HepG2 (cell line): ENCODE measurements around the gene AGR2. TPM values are rescaled to one million over a fixed set of nuclear protein-coding genes. Genes with fewer than 3 reads are reported as not detected.

ENCODE experiments used
- ATAC-seq: fragments of 200-7000 bp; cut with Tn5 transposase; 3 replicates; pipeline ENCODE4 v1.9.1; 2020; ENCODE audit warnings: mild to moderate bottlenecking, moderate library complexity
- BruUV-seq: library from RNA; stranded (reverse); fragments of 400-500 nt; replicated peaks from 2 replicates; lab custom pipeline; 2021; lab: Mats Ljungman, UMichigan
- CTCF ChIA-PET: fragments of 300-600 bp; formaldehyde crosslinking; extraction: SDS; loops from one replicate; lab custom pipeline; 2021; ENCODE audit warnings: low total read pairs, inconsistent platforms, low intra/inter-chr PET ratio; lab: Yijun Ruan, JAX
- POLR2A ChIA-PET: fragments of 350-600 bp; sonication (Branson Sonifier 250); formaldehyde crosslinking; loops from one replicate; lab custom pipeline; 2020; ENCODE audit warnings: antibody characterized with exemption, inconsistent platforms; lab: Yijun Ruan, JAX
- DNase-seq: peaks from one replicate; pipeline ENCODE4 v3.0.0-alpha.2; 2015; ENCODE audit warnings: low spot score
- FAIRE-seq: peaks from 3 replicates; lab custom pipeline; 2011; peaks lifted over from hg19 to GRCh38; lab: Jason Lieb, UNC
- H2AFZ ChIP-seq: one replicate; pipeline ENCODE4 v1.6.1; 2011; ENCODE audit warnings: low read length, inconsistent platforms
- H3K27ac ChIP-seq: fragments of 300-600 bp; 3 replicates; pipeline ENCODE4 v1.8.0; 2011; ENCODE audit warnings: mixed run types, mild to moderate bottlenecking, mixed read lengths, low read length, inconsistent platforms; ENCODE audit not compliant: insufficient read depth; ENCODE audit errors: extremely low read length
- H3K27me3 ChIP-seq, 2 experiments: fragments of 200-600 bp in 1 of 2; 2 replicates in 1 of 2; 3 replicates in 1 of 2; pipeline versions ENCODE4 v1.6.0 to v1.8.0; 2011; ENCODE audit warnings: low read length in 2 of 2, mild to moderate bottlenecking in 2 of 2, moderate library complexity in 2 of 2, inconsistent platforms in 1 of 2; ENCODE audit not compliant: insufficient read depth in 2 of 2, control insufficient read depth in 1 of 2
- H3K36me3 ChIP-seq, 2 experiments: fragments of 200-600 bp in 1 of 2; replicated peaks in 1 of 2; 2 replicates in 1 of 2; 3 replicates in 1 of 2; pipeline versions ENCODE4 v1.5.1 to v1.8.0; 2011; ENCODE audit warnings: low read length in 2 of 2, inconsistent platforms in 1 of 2; ENCODE audit not compliant: insufficient read depth in 2 of 2, control insufficient read depth in 1 of 2
- H3K4me1 ChIP-seq: 2 replicates; pipeline ENCODE4 v1.5.1; 2012; ENCODE audit warnings: low read length, inconsistent platforms; ENCODE audit not compliant: insufficient read depth
- H3K4me2 ChIP-seq: 2 replicates; pipeline ENCODE4 v1.6.0; 2011; ENCODE audit warnings: low read depth, low read length, inconsistent platforms
- H3K4me3 ChIP-seq, 3 experiments: fragments of 200-600 bp in 1 of 3; sonication (generic), shearing (Covaris generic) in 1 of 3; replicated peaks in 1 of 3; 2 replicates each; pipeline ENCODE4 v1.5.1; 2011 to 2016; ENCODE audit warnings: low read length in 3 of 3, inconsistent platforms in 2 of 3, low read depth in 2 of 3, mild to moderate bottlenecking in 2 of 3, control low read depth in 1 of 3, mixed read lengths in 1 of 3; ENCODE audit not compliant: insufficient read depth in 1 of 3
- H3K79me2 ChIP-seq: one replicate; pipeline ENCODE4 v1.6.1; 2011; ENCODE audit warnings: low read length, inconsistent platforms; ENCODE audit not compliant: insufficient read depth
- H3K9ac ChIP-seq: 2 replicates; pipeline ENCODE4 v1.6.0; 2011; ENCODE audit warnings: mild to moderate bottlenecking, low read depth, low read length, inconsistent platforms; ENCODE audit not compliant: insufficient read depth
- H3K9me3 ChIP-seq: 2 replicates; pipeline ENCODE4 v1.5.1; 2012; ENCODE audit warnings: mild to moderate bottlenecking, low read length
- H4K20me1 ChIP-seq: 2 replicates; pipeline ENCODE4 v1.6.0; 2011; ENCODE audit warnings: inconsistent platforms, mild to moderate bottlenecking, low read length, moderate library complexity; ENCODE audit not compliant: insufficient read depth
- ADNP ChIP-seq: sonication (generic); formaldehyde crosslinking; IDR thresholded peaks from 2 replicates; pipeline ENCODE4 v1.4.0; 2020; ENCODE audit warnings: missing genetic modification reagents
- FOXP1 ChIP-seq, 2 experiments: fragments of 450-650 bp in 1 of 2; IDR thresholded peaks; 2 replicates each; pipeline ENCODE4 v1.6.1; 2017 to 2018; ENCODE audit warnings: antibody characterized with exemption in 1 of 2
- GABPB1 ChIP-seq: IDR thresholded peaks from 2 replicates; pipeline ENCODE4 v1.6.1; 2016; ENCODE audit warnings: mild to moderate bottlenecking, missing genetic modification reagents, moderate library complexity, missing compliant biosample characterization
- HMG20B ChIP-seq: conservative IDR thresholded peaks from 2 replicates; pipeline ENCODE4 v1.6.1; 2016; ENCODE audit warnings: missing genetic modification reagents, missing compliant biosample characterization
- ISX ChIP-seq: sonication (generic); formaldehyde crosslinking; conservative IDR thresholded peaks from 2 replicates; pipeline ENCODE4 v1.5.0; 2020; ENCODE audit warnings: missing genetic modification reagents
- NR2F1 ChIP-seq, 2 experiments: fragments of 450-650 bp in 1 of 2; formaldehyde crosslinking in 1 of 2; IDR thresholded peaks; 2 replicates each; pipeline versions ENCODE4 v1.5.0 to v1.6.1; 2016 to 2020; ENCODE audit warnings: mild to moderate bottlenecking in 1 of 2, missing compliant biosample characterization in 1 of 2, missing genetic modification reagents in 1 of 2, moderate library complexity in 1 of 2
- PAXIP1 ChIP-seq: sonication (generic); formaldehyde crosslinking; conservative IDR thresholded peaks from 2 replicates; pipeline ENCODE4 v1.4.0; 2020; ENCODE audit warnings: mild to moderate bottlenecking, missing genetic modification reagents, moderate library complexity
- SPEN ChIP-seq: sonication (generic); formaldehyde crosslinking; IDR thresholded peaks from 2 replicates; pipeline ENCODE4 v1.5.1; 2020; ENCODE audit warnings: low read depth, mild to moderate bottlenecking, missing genetic modification reagents
- ZBTB1 ChIP-seq: sonication (generic); formaldehyde crosslinking; IDR thresholded peaks from 2 replicates; pipeline ENCODE4 v1.4.0; 2020; ENCODE audit warnings: missing genetic modification reagents, borderline replicate concordance
- ZBTB7A ChIP-seq: sonication (generic); formaldehyde crosslinking; IDR thresholded peaks from 2 replicates; pipeline ENCODE4 v1.8.0; 2022; ENCODE audit warnings: mild to moderate bottlenecking, missing genetic modification reagents
- ZNF558 ChIP-seq: sonication (generic); formaldehyde crosslinking; IDR thresholded peaks from 2 replicates; pipeline ENCODE4 v1.9.0; 2022; ENCODE audit warnings: mild to moderate bottlenecking, missing genetic modification reagents, borderline replicate concordance
- ZNF768 ChIP-seq: sonication (generic); formaldehyde crosslinking; IDR thresholded peaks from 2 replicates; pipeline ENCODE4 v1.4.0; 2020; ENCODE audit warnings: missing genetic modification reagents
- WGBS: methylation state at CpG from one replicate; pipeline ENCODE4 v1.1.6; 2017; ENCODE audit warnings: low lambda C conversion rate; 5-methylcytosine and 5-hydroxymethylcytosine counted together
- in situ Hi-C: cut with HindIII; loops from 2 replicates; pipeline ENCODE4 v1.10.0; 2017; ENCODE audit warnings: low pct_unique_long_range_greater_than_20kb; ENCODE audit not compliant: extremely low pct_ligation_motif_present
- intact Hi-C: fragments of 100-400 bp; cut with micrococcal nuclease; formaldehyde crosslinking; loops from one replicate; pipeline ENCODE4 v1.10.0; 2022; ENCODE audit not compliant: unreplicated experiment
- polyA plus RNA-seq, 8 experiments: library from polyadenylated mRNA; depleted of rRNA in 3 of 8; stranded (reverse) in 7 of 8; unstranded in 1 of 8; fragments of >200 nt; fragmentation: Illumina TruSeq in 4 of 8; extraction: Trizol in 4 of 8; gene quantifications; 2 replicates each; pipeline versions ENCODE4 v1.2.1 to v1.2.3, GENCODE V29; 2011 to 2016; ENCODE audit warnings: low read depth in 4 of 8, missing spikeins in 1 of 8, mixed read lengths in 1 of 8; ENCODE audit not compliant: insufficient read depth in 1 of 8
- total RNA-seq, 5 experiments: library from RNA; depleted of rRNA; stranded (reverse); fragments of >200 nt; fragmentation: Illumina TruSeq; extraction: Trizol; gene quantifications; 2 replicates each; pipeline ENCODE4 v1.2.3, GENCODE V29; 2016; ENCODE audit warnings: low read depth in 1 of 5
- TF ChIP-seq, protein P1 (sequence below): sonication (generic); formaldehyde crosslinking; IDR thresholded peaks from 2 replicates; pipeline ENCODE4 v1.8.1; 2023; ENCODE audit warnings: mild to moderate bottlenecking, moderate library complexity, missing genetic modification reagents

Gene AGR2
- total and polyA plus RNA-seq, 2 of the 13 experiments (the other 11 are each of a cell fraction or from before 2014, with no cell fraction given) = 1.7 to 2.9 TPM

GRCh38 chr7:16794986-16795385, 9.8 kb downstream of the AGR2 start:
- Histone ChIP-seq H3K4me2 (no peak overlapping the region), H2AFZ (no peak overlapping the region), H3K79me2 (no peaks in the 10 kb centered on the region), H3K36me3 (no peaks in the 10 kb centered on the region), H3K4me1 (no peaks in the 10 kb centered on the region), H3K27me3 (no peaks in the 10 kb centered on the region), H3K4me3 (no peak overlapping the region), H3K9ac (no peak overlapping the region), H3K27ac (no peak overlapping the region), H4K20me1 (no peaks in the 10 kb centered on the region), H3K9me3 (no peaks in the 10 kb centered on the region)
- ChIA-PET POLR2A (no interaction called here), CTCF (no interaction called here)
- intact Hi-C loops = no loop called here
- no peak for FAIRE-seq
- no TSS peak for BruUV-seq
- no peak for ATAC-seq
- TF ChIP-seq ADNP (CRISPR knock-in tag) = no peak
- no peak for TF ChIP-seq ZNF558
- no peak for TF ChIP-seq FOXP1 (IDR thresholded peaks at IDR 0.05)
- no peak for TF ChIP-seq FOXP1 (CRISPR knock-in tag; IDR thresholded peaks at IDR 0.05)
- no peak for TF ChIP-seq GABPB1 (CRISPR knock-in tag)
- TF ChIP-seq ZBTB1 (CRISPR knock-in tag) = no peak
- TF ChIP-seq ZNF768 (CRISPR knock-in tag) = no peak
- no peak for TF ChIP-seq ISX
- no peak for TF ChIP-seq NR2F1 (CRISPR knock-in tag; IDR thresholded peaks at IDR 0.05)
- TF ChIP-seq PAXIP1 (CRISPR knock-in tag) = no peak
- TF ChIP-seq, protein P1, sequence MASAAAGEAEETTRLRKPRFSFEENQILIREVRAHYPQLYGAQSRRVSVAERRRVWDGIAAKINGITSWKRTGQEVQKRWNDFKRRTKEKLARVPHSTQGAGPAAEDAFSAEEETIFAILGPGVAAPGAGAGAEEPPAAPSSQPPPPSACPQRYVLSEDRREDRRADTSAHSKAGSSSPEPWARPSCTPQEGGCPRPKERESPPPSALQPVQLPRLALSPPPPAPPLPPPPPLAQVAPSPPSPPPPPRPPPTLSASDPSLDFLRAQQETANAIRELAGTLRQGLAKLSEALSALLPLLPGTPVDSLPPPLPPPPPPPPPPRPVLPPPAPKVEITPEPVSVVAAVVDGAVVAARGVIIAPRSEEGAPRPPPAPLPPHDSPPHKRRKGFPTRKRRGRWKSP (CRISPR knock-in tag) = no peak
- TF ChIP-seq SPEN (CRISPR knock-in tag) = no peak
- TF ChIP-seq ZBTB7A (CRISPR knock-in tag) = no peak
- TF ChIP-seq HMG20B (CRISPR knock-in tag) = no peak
- in situ Hi-C loops = no loop called here
- DNase-seq = no peak
- 29% methylated on average over 3 of the region's 3 CpGs for WGBS
